ENCODE measurements around the gene MARK3. TPM values are rescaled to one million over a fixed set of nuclear protein-coding genes. Genes with fewer than 3 reads are reported as not detected.

Gene MARK3
- total RNA-seq, 1 donor from 2014 or later: 105 TPM

DNA sequence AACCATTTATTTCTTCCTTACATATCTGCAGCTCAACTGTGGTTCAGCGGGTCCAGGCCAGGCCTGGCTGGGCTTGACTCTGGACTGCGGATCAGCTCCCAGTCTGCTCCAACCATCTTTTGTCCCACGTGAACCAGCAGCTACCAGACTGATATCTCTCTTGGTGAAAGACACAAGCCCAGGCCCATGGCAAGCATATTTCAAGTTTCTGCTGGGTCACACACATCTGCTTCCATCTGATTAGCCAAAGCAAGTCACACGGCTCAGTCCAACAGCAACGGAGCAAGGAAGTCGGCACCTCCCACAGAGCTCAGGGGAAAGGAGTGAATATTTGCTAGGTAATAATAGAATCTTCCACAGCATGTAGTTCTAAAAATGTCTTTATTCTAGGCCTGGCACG lies 24.7 kb upstream of the MARK3 start:
- peaks cover 4% of the 10 kb centered on the region for H3K9me3 ChIP-seq

DNA sequence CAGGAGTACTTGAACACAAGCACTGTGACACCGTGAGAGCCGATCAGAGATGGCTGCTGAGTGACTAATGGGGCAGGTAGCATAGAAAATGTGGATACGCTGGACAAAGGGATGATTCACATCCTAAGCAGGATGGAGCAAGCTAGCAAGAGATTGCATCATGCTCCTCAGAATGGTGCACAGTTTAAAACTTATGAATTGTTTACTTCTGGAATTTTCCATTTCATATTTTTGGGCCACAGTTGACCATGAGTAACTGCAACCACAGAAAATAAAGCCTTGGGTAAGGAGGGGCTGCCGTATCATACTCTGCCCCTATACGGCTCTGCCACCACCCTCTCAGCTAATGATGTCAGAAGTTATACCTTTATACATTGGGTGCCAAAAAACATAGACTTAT lies 23.3 kb upstream of the MARK3 start:
- intact Hi-C loops (cut with DNase I): no loop called here
- H3K4me1 ChIP-seq: no peaks in the 10 kb centered on the region
- no peaks in the 10 kb centered on the region for H3K27me3 ChIP-seq
- H3K36me3 ChIP-seq: no peaks in the 10 kb centered on the region
- H3K4me3 ChIP-seq: no peak overlapping the region
- DNase-seq: no peak
- H3K27ac ChIP-seq: no peak overlapping the region
- peaks cover 4% of the 10 kb centered on the region for H3K9me3 ChIP-seq
- ATAC-seq: peak; percentile 39
- no peak for TF ChIP-seq CTCF (IDR thresholded peaks at IDR 0.05)

More for the DNA sequence above, 24.7 kb upstream of the MARK3 start:
- Histone ChIP-seq H3K27me3 (no peaks in the 10 kb centered on the region), H3K4me1 (no peaks in the 10 kb centered on the region), H3K36me3 (no peaks in the 10 kb centered on the region), H3K27ac (no peak overlapping the region), H3K4me3 (no peak overlapping the region)
- ATAC-seq: no peak
- DNase-seq: no peak
- TF ChIP-seq CTCF (IDR thresholded peaks at IDR 0.05): no peak
- intact Hi-C loops (cut with DNase I): no loop called here

- H3K4me3 ChIP-seq: no peak overlapping the region
- no peaks in the 10 kb centered on the region for H3K4me1 ChIP-seq
- TF ChIP-seq CTCF (IDR thresholded peaks at IDR 0.05): no peak
- ATAC-seq (no peak), DNase-seq (no peak)
- no peaks in the 10 kb centered on the region for H3K27me3 ChIP-seq
- H3K36me3 ChIP-seq: no peaks in the 10 kb centered on the region
- H3K27ac ChIP-seq: no peak overlapping the region
- H3K9me3 ChIP-seq: peaks cover 4% of the 10 kb centered on the region
- intact Hi-C loops (cut with DNase I): no loop called here
Observed at GRCh38 chr14:103362780-103363179, 22.4 kb upstream of the MARK3 start.

DNA sequence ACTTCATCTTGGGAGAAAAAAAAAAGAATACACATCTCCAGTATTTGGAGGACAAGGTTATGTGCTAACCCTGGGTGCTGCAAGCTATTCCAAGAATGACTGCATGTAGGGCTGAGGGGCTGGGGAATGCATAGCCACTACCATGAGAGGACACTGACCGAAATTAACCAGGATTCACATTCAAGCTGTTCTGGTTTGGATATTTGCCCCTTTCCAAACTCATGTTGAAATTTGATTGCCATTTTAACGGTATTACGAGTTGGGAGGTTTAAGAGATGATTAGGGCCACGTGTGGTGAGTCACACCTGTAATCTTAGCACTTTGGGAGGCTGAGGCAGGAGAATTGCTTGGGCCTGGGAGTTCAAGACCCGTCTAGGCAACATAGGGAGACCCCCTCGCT lies 18.5 kb upstream of the MARK3 start:
- ATAC-seq (no peak), DNase-seq (no peak)
- Histone ChIP-seq H3K27me3 (no peaks in the 10 kb centered on the region), H3K36me3 (no peaks in the 10 kb centered on the region), H3K27ac (no peak overlapping the region), H3K4me1 (no peaks in the 10 kb centered on the region), H3K9me3 (peaks cover 4% of the 10 kb centered on the region), H3K4me3 (no peak overlapping the region)
- intact Hi-C loops (cut with DNase I): no loop called here
- TF ChIP-seq CTCF (IDR thresholded peaks at IDR 0.05): no peak

GRCh38 chr14:103367995-103368394 lies 17.2 kb upstream of the MARK3 start:
- H3K27ac ChIP-seq: no peak overlapping the region
- intact Hi-C loops (cut with DNase I): no loop called here
- H3K27me3 ChIP-seq: no peaks in the 10 kb centered on the region
- DNase-seq (no peak), ATAC-seq (no peak)
- no peaks in the 10 kb centered on the region for H3K9me3 ChIP-seq
- no peak overlapping the region for H3K4me3 ChIP-seq
- TF ChIP-seq CTCF (IDR thresholded peaks at IDR 0.05): no peak
- no peaks in the 10 kb centered on the region for H3K36me3 ChIP-seq
- H3K4me1 ChIP-seq: no peaks in the 10 kb centered on the region

- no peak for DNase-seq
- no peak for ATAC-seq
- intact Hi-C loops (cut with DNase I): no loop called here
Observed at GRCh38 chr14:103370087-103370486, 15.1 kb upstream of the MARK3 start.

More at GRCh38 chr14:103370087-103370486, 15.1 kb upstream of the MARK3 start:
- no peak overlapping the region for H3K4me3 ChIP-seq
- H3K36me3 ChIP-seq: no peaks in the 10 kb centered on the region
- no peaks in the 10 kb centered on the region for H3K4me1 ChIP-seq
- no peaks in the 10 kb centered on the region for H3K9me3 ChIP-seq
- no peaks in the 10 kb centered on the region for H3K27me3 ChIP-seq
- TF ChIP-seq CTCF (IDR thresholded peaks at IDR 0.05): no peak
- H3K27ac ChIP-seq: no peak overlapping the region

All from upper lobe of right lung (tissue), 1 donor.